GM06990 (cell line): ENCODE measurements around the gene NFIL3.
"Not testable (repeated sequence)": the region's sequence is repeated elsewhere in the genome, so short reads cannot be mapped to it uniquely, and the experiment has no call there.

Experiments
- DNase-seq: peaks from one replicate; pipeline ENCODE4 v3.0.0-alpha.2; 2011; ENCODE audit not compliant: insufficient read length; ENCODE audit errors: extremely low read depth
- H3K27me3 ChIP-seq: replicated peaks from 2 replicates; pipeline ENCODE4 v1.6.0; 2011; ENCODE audit warnings: low read length; ENCODE audit not compliant: control insufficient read depth, insufficient read depth
- H3K36me3 ChIP-seq: 2 replicates; pipeline ENCODE4 v1.5.1; 2011; ENCODE audit warnings: low read length; ENCODE audit not compliant: control insufficient read depth, insufficient read depth
- H3K4me3 ChIP-seq: replicated peaks from 2 replicates; pipeline ENCODE4 v1.5.1; 2011; ENCODE audit warnings: low read depth, mild to moderate bottlenecking, control low read depth, low read length
- TF ChIP-seq, protein P1 (sequence below): IDR thresholded peaks from 2 replicates; pipeline ENCODE4 v1.5.1; 2011; ENCODE audit warnings: low read length, control low read depth, mild to moderate bottlenecking, inconsistent platforms; ENCODE audit not compliant: insufficient read depth, poor library complexity, severe bottlenecking

Gene NFIL3, protein sequence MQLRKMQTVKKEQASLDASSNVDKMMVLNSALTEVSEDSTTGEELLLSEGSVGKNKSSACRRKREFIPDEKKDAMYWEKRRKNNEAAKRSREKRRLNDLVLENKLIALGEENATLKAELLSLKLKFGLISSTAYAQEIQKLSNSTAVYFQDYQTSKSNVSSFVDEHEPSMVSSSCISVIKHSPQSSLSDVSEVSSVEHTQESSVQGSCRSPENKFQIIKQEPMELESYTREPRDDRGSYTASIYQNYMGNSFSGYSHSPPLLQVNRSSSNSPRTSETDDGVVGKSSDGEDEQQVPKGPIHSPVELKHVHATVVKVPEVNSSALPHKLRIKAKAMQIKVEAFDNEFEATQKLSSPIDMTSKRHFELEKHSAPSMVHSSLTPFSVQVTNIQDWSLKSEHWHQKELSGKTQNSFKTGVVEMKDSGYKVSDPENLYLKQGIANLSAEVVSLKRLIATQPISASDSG

DNA sequence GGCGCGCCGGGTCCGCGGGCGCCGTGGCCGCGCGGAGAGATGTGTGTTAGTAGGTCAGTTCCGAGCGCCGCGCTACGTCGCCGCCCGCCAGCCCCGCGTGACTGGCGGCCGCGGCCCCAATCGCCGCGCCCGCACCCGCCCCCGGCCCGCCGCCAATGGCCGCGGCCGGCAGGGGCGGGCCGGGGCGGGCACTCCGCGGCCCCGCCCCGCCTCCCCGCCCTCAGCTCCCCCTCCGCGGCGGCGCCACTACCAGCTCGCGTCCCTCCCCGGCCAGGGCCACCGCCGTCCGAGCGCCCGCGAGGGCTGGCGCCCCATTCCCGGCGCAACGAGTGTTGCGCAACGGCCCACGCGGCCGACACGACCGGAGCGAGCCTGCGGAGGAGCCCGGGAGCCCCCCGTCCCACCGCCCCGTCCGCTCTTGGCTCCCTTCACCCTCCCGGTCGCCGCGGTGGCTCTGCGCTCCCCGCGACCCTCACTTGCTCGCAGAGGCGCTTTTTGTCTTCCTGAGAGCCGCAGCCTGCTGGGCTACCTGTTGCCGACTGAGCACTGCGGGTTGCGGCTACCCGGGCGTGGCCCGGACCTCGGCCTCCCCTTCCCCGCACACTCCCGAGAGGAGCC is at the start of gene NFIL3:
TSS of gene NFIL3 (minus strand) at position 48 of the 618 bp plus-strand sequence. CDS start 13,098 bp downstream, outside the sequence.
- TF ChIP-seq, protein P1, sequence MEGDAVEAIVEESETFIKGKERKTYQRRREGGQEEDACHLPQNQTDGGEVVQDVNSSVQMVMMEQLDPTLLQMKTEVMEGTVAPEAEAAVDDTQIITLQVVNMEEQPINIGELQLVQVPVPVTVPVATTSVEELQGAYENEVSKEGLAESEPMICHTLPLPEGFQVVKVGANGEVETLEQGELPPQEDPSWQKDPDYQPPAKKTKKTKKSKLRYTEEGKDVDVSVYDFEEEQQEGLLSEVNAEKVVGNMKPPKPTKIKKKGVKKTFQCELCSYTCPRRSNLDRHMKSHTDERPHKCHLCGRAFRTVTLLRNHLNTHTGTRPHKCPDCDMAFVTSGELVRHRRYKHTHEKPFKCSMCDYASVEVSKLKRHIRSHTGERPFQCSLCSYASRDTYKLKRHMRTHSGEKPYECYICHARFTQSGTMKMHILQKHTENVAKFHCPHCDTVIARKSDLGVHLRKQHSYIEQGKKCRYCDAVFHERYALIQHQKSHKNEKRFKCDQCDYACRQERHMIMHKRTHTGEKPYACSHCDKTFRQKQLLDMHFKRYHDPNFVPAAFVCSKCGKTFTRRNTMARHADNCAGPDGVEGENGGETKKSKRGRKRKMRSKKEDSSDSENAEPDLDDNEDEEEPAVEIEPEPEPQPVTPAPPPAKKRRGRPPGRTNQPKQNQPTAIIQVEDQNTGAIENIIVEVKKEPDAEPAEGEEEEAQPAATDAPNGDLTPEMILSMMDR: no peak
- Histone ChIP-seq H3K36me3 (no peaks in the 10 kb centered on the region), H3K27me3 (peaks cover 2% of the 10 kb centered on the region), H3K4me3 (peak within 1 kb of the TSS; percentile 62)
- peak; percentile 83 for DNase-seq

DNA sequence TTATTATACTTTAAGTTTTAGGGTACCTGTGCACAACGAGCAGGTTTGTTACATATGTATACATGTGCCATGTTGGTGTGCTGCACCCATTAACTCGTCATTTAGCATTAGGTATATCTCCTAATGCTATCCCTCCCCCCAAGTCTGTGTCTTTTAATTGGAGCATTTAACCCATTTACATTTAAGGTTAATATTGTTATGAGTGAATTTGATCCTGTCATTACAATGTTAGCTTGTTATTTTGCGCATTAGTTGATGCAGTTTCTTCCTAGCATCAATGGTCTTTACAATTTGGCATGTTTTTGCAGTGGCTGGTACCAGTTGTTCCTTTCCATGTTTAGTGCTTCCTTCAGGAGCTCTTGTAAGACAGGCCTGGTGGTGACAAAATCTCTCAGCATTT is 47.9 kb upstream of the NFIL3 start:
- H3K36me3 ChIP-seq, H3K4me3 ChIP-seq, H3K27me3 ChIP-seq, DNase-seq: not testable (repeated sequence)

DNA sequence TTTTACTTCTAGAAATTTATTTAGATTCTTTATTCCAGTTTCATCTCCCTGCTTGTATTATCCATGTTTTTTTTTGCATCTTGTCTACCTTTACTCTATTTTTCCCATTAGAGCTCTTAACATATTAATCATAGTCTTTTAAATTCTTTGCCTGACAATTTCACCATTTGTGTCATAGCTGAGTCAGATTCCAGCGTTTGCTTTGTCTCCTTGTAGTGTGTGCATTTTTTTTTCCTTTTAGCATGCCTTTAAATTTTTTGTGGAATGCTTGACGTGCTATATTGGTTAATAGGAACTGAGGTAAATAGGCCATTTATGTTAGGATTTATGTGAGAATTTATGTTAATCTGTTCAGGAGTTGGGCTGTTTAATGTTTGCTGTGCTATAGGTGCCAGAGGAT is 41.8 kb upstream of the NFIL3 start:
- Histone ChIP-seq H3K4me3 (no peak overlapping the region), H3K36me3 (no peaks in the 10 kb centered on the region), H3K27me3 (no peaks in the 10 kb centered on the region)
- TF ChIP-seq, protein P1: no peak
- no peak for DNase-seq

DNA sequence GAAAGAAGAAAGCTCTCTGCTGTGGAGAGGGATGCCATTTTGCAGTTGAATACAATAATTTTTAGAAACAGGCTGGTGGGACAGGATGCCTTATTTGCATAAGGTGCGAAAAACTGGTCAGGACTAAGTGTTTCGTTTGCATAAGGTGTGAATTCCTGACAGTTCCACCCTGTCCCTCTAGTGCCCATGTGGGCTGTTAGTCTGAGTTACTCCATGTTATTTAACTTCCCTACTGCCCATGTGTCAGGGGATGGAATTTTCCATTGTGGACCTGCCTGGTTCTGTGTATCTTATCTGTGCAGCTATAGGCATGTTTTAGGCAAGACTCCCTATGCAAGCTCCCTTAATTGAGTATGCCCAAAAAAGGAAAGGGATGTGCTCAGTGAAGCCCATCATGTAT is 35.3 kb upstream of the NFIL3 start:
- Histone ChIP-seq H3K4me3 (no peak overlapping the region), H3K27me3 (no peaks in the 10 kb centered on the region), H3K36me3 (no peaks in the 10 kb centered on the region)
- no peak for DNase-seq
- TF ChIP-seq, protein P1: no peak

DNA sequence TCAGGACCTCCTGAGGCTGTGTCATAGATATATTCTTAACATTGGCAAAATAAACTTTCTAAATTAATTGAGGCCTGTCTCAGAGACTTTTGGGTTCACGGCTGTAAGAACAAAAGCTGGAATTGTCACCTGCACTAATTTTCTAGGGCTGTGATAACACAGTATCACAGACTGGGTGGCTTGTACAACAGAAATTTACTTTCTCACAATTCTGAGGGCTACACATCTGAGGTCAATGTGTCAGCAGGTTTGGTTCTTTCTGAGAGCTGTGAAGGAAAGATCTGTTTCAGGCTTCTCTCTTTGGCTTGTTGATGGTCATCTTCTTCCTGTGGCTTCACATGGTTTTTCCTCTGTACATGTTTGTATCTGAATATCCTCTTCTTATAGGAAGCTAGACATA is 29.2 kb upstream of the NFIL3 start:
- Histone ChIP-seq H3K4me3 (no peak overlapping the region), H3K36me3 (no peaks in the 10 kb centered on the region), H3K27me3 (peaks cover 2% of the 10 kb centered on the region; the same call in 1 of the 2 replicates)
- DNase-seq: no peak
- TF ChIP-seq, protein P1: no peak
